Glutamatergic neuron (in vitro differentiated cells): ENCODE results near the gene ZNF865. TPM values are rescaled to one million over a fixed set of nuclear protein-coding genes. Genes with fewer than 3 reads are reported as not detected.

Source experiments
- DNase-seq: peaks from one replicate; pipeline ENCODE4 v3.0.0; 2022
- H3K27ac Mint-ChIP-seq: one replicate; pipeline ENCODE4 v1.8.0; 2020; ENCODE audit warnings: mild to moderate bottlenecking, mixed read lengths, inconsistent platforms; ENCODE audit not compliant: unreplicated experiment
- H3K27me3 Mint-ChIP-seq: one replicate; pipeline ENCODE4 v1.8.0; 2020; ENCODE audit warnings: mild to moderate bottlenecking, moderate library complexity, mixed read lengths, inconsistent platforms; ENCODE audit not compliant: unreplicated experiment
- H3K36me3 Mint-ChIP-seq: one replicate; pipeline ENCODE4 v1.8.0; 2020; ENCODE audit warnings: mild to moderate bottlenecking, mixed read lengths, inconsistent platforms; ENCODE audit not compliant: unreplicated experiment
- H3K4me1 Mint-ChIP-seq: one replicate; pipeline ENCODE4 v1.8.0; 2020; ENCODE audit warnings: mild to moderate bottlenecking, low read depth, mixed read lengths, inconsistent platforms; ENCODE audit not compliant: unreplicated experiment
- H3K4me3 Mint-ChIP-seq: one replicate; pipeline ENCODE4 v1.8.0; 2020; ENCODE audit warnings: mild to moderate bottlenecking, mixed read lengths, inconsistent platforms; ENCODE audit not compliant: unreplicated experiment
- H3K9me3 Mint-ChIP-seq: one replicate; pipeline ENCODE4 v1.8.0; 2020; ENCODE audit warnings: mild to moderate bottlenecking, moderate library complexity, mixed read lengths, inconsistent platforms; ENCODE audit not compliant: unreplicated experiment
- CTCF ChIP-seq: fragments of 200-600 bp; sonication (generic); IDR thresholded peaks from one replicate; pipeline ENCODE4 v1.5.0; 2021; ENCODE audit not compliant: partially characterized antibody, unreplicated experiment
- total RNA-seq: library from RNA; stranded (reverse); fragmentation: NEBNext Ultra II Directional; extraction: Animal tissue kit (Norgen Biotek cat#: 25700); gene quantifications from one replicate; pipeline ENCODE4 v1.2.1, GENCODE V29; 2021; ENCODE audit not compliant: unreplicated experiment

The ZNF865 gene
- total RNA-seq, 1 donor from 2014 or later: 14.6 TPM

- Mint-ChIP-seq H3K36me3 (peaks cover 27% of the 10 kb centered on the region), H3K4me1 (peaks cover 8% of the 10 kb centered on the region), H3K27ac (no peak overlapping the region), H3K9me3 (peaks cover 24% of the 10 kb centered on the region), H3K27me3 (peaks cover 9% of the 10 kb centered on the region), H3K4me3 (no peak overlapping the region)
- DNase-seq: no peak
- no peak for TF ChIP-seq CTCF
Observed at GRCh38 chr19:55597501-55597921, 7.9 kb upstream of the ZNF865 start.

GRCh38 chr19:55598034-55598433 lies 7.4 kb upstream of the ZNF865 start:
- DNase-seq: no peak
- Mint-ChIP-seq H3K4me3 (peak overlapping the region; percentile 55), H3K4me1 (peaks cover 8% of the 10 kb centered on the region), H3K36me3 (peaks cover 27% of the 10 kb centered on the region), H3K27me3 (peaks cover 9% of the 10 kb centered on the region), H3K27ac (peak overlapping the region; percentile 48), H3K9me3 (peaks cover 24% of the 10 kb centered on the region)
- TF ChIP-seq CTCF: no peak

GRCh38 chr19:55598719-55599467 lies 6.6 kb upstream of the ZNF865 start:
- peak; percentile 97 for DNase-seq
- H3K9me3 Mint-ChIP-seq: peaks cover 22% of the 10 kb centered on the region
- peaks cover 8% of the 10 kb centered on the region for H3K4me1 Mint-ChIP-seq
- H3K27me3 Mint-ChIP-seq: peaks cover 13% of the 10 kb centered on the region
- peak overlapping the region; percentile 100 for H3K27ac Mint-ChIP-seq
- peaks cover 27% of the 10 kb centered on the region for H3K36me3 Mint-ChIP-seq
- H3K4me3 Mint-ChIP-seq: peak overlapping the region; percentile 95
- TF ChIP-seq CTCF: no peak

DNA sequence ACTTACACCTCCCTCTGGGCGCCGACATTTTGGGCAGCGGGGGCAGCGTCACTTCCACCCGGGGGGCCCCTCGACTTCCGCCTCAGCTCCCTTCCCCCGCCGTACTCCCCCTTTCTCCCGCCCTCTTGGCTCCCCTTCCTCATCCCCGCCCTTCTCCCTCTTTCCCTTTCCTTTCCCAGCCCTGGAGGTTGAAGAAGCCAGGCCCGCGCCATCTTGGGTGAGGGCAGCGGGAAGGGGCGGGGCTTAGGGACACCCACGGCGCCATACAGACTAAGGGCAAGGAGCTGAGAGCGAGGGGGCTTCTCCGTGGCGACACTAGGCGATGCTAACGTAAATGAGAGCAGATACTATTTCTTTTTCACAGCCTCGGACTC lies 6.0 kb upstream of the ZNF865 start, which contains the start of gene FIZ1:
TSS of gene FIZ1 (minus strand) at position 50 of the 374 bp plus-strand sequence. CDS start 1,652 bp downstream, outside the sequence.
- H3K27ac Mint-ChIP-seq: peak within 1 kb of the TSS; percentile 100
- H3K9me3 Mint-ChIP-seq: peaks cover 22% of the 10 kb centered on the region
- peaks cover 13% of the 10 kb centered on the region for H3K27me3 Mint-ChIP-seq
- H3K36me3 Mint-ChIP-seq: peaks cover 27% of the 10 kb centered on the region
- no peak for TF ChIP-seq CTCF
- H3K4me1 Mint-ChIP-seq: peaks cover 8% of the 10 kb centered on the region
- H3K4me3 Mint-ChIP-seq: peak within 1 kb of the TSS; percentile 95
- DNase-seq: peak; percentile 97
